ENCODE data around the gene HTD2. TPM values are rescaled to one million over a fixed set of nuclear protein-coding genes. Genes with fewer than 3 reads are reported as not detected.

HTD2 gene
- total RNA-seq, 1 donor from 2014 or later: 7.7 TPM

- Histone ChIP-seq H3K9ac (ENCODE audit: low read length) (no peak overlapping the region), H3K4me3 (ENCODE audit: insufficient read depth, low read depth, low read length) (no peak overlapping the region), H2AFZ (ENCODE audit: low read depth, low read length) (no peak overlapping the region), H3K27ac (ENCODE audit: low read depth, low read length) (no peak overlapping the region), H3K36me3 (ENCODE audit: insufficient read depth, low read length) (no peaks in the 10 kb centered on the region), H3K4me1 (ENCODE audit: insufficient read depth, low read length) (peaks cover 4% of the 10 kb centered on the region), H3K4me2 (ENCODE audit: low read length) (no peak overlapping the region), H3K9me3 (ENCODE audit: insufficient read depth, low read depth, low read length) (no peaks in the 10 kb centered on the region), H4K20me1 (ENCODE audit: insufficient read depth, low read length) (peaks cover 43% of the 10 kb centered on the region), H3K79me2 (ENCODE audit: insufficient read depth, low read length) (peaks cover 56% of the 10 kb centered on the region), H3K27me3 (ENCODE audit: insufficient read depth, low read length) (no peaks in the 10 kb centered on the region)
- FAIRE-seq (no peak), DNase-seq (ENCODE audit: low read depth) (no peak)
- no peaks in the 10 kb centered on the region for H3K27me3 Mint-ChIP-seq (ENCODE audit: low read depth, unreplicated experiment)
- no peaks in the 10 kb centered on the region for H3K9me3 Mint-ChIP-seq (ENCODE audit: unreplicated experiment)
- TF ChIP-seq, protein P1, sequence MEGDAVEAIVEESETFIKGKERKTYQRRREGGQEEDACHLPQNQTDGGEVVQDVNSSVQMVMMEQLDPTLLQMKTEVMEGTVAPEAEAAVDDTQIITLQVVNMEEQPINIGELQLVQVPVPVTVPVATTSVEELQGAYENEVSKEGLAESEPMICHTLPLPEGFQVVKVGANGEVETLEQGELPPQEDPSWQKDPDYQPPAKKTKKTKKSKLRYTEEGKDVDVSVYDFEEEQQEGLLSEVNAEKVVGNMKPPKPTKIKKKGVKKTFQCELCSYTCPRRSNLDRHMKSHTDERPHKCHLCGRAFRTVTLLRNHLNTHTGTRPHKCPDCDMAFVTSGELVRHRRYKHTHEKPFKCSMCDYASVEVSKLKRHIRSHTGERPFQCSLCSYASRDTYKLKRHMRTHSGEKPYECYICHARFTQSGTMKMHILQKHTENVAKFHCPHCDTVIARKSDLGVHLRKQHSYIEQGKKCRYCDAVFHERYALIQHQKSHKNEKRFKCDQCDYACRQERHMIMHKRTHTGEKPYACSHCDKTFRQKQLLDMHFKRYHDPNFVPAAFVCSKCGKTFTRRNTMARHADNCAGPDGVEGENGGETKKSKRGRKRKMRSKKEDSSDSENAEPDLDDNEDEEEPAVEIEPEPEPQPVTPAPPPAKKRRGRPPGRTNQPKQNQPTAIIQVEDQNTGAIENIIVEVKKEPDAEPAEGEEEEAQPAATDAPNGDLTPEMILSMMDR (IDR thresholded peaks at IDR 0.05; ENCODE audit: insufficient read depth, low read depth, low read length): no peak
- no peak for TF ChIP-seq EZH2 (IDR thresholded peaks at IDR 0.05; ENCODE audit: insufficient read depth, low read length)
- no peak overlapping the region for H3K4me3 Mint-ChIP-seq (ENCODE audit: unreplicated experiment)
- H3K36me3 Mint-ChIP-seq (ENCODE audit: low read depth, unreplicated experiment): no peaks in the 10 kb centered on the region
- H3K4me1 Mint-ChIP-seq (ENCODE audit: low read depth, unreplicated experiment): peaks cover 13% of the 10 kb centered on the region
- no peak overlapping the region for H3K27ac Mint-ChIP-seq (ENCODE audit: unreplicated experiment)
Observed at GRCh38 chr3:58349792-58350626, 43.7 kb downstream of the HTD2 start.

- peaks cover 49% of the 10 kb centered on the region for H4K20me1 ChIP-seq (ENCODE audit: insufficient read depth, low read length)
- H3K27me3 Mint-ChIP-seq (ENCODE audit: low read depth, unreplicated experiment): peaks cover 2% of the 10 kb centered on the region
- H2AFZ ChIP-seq (ENCODE audit: low read depth, low read length): no peak overlapping the region
- H3K36me3 Mint-ChIP-seq (ENCODE audit: low read depth, unreplicated experiment): no peaks in the 10 kb centered on the region
- DNase-seq (ENCODE audit: low read depth) (peak; percentile 33), FAIRE-seq (no peak)
- no peak overlapping the region for H3K27ac Mint-ChIP-seq (ENCODE audit: unreplicated experiment)
- no peak overlapping the region for H3K9ac ChIP-seq (ENCODE audit: low read length)
- H3K9me3 ChIP-seq (ENCODE audit: insufficient read depth, low read depth, low read length): no peaks in the 10 kb centered on the region
- no peaks in the 10 kb centered on the region for H3K36me3 ChIP-seq (ENCODE audit: insufficient read depth, low read length)
- no peak for TF ChIP-seq EZH2 (IDR thresholded peaks at IDR 0.05; ENCODE audit: insufficient read depth, low read length)
- TF ChIP-seq, protein P1 (IDR thresholded peaks at IDR 0.05; ENCODE audit: insufficient read depth, low read depth, low read length): no peak
- peaks cover 4% of the 10 kb centered on the region for H3K4me1 ChIP-seq (ENCODE audit: insufficient read depth, low read length)
- H3K4me3 ChIP-seq (ENCODE audit: insufficient read depth, low read depth, low read length): no peak overlapping the region
- no peak overlapping the region for H3K4me2 ChIP-seq (ENCODE audit: low read length)
- peaks cover 60% of the 10 kb centered on the region for H3K79me2 ChIP-seq (ENCODE audit: insufficient read depth, low read length)
- H3K27ac ChIP-seq (ENCODE audit: low read depth, low read length): no peak overlapping the region
- H3K9me3 Mint-ChIP-seq (ENCODE audit: unreplicated experiment): no peaks in the 10 kb centered on the region
- H3K4me3 Mint-ChIP-seq (ENCODE audit: unreplicated experiment): no peak overlapping the region
- H3K27me3 ChIP-seq (ENCODE audit: insufficient read depth, low read length): no peaks in the 10 kb centered on the region
- peaks cover 13% of the 10 kb centered on the region for H3K4me1 Mint-ChIP-seq (ENCODE audit: low read depth, unreplicated experiment)
Observed at GRCh38 chr3:58350627-58351013, 44.3 kb downstream of the HTD2 start.

DNA sequence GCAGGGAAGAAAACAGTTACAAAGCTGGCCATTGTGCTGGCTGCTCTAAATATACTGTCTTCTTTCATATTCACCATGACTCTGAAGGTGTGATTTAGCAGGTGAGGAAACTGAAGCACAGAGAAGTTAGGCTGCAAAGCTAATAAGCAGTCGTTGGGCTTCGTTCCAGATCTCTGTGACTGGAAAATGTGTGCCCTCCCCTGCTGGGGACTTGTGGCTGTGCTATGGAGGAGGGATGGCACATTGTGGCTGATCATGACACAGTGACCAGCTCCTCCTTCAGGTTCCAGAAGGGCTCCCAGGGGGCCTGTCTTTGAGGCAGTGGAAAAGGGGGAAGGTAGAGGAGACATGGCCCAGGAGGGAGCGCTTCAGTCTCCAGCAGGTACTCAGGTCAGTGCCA lies 45.6 kb downstream of the HTD2 start:
- Mint-ChIP-seq H3K4me3 (ENCODE audit: unreplicated experiment) (no peak overlapping the region), H3K4me1 (ENCODE audit: low read depth, unreplicated experiment) (peaks cover 13% of the 10 kb centered on the region), H3K9me3 (ENCODE audit: unreplicated experiment) (no peaks in the 10 kb centered on the region), H3K27ac (ENCODE audit: unreplicated experiment) (peak overlapping the region; percentile 36), H3K27me3 (ENCODE audit: low read depth, unreplicated experiment) (peaks cover 2% of the 10 kb centered on the region), H3K36me3 (ENCODE audit: low read depth, unreplicated experiment) (no peaks in the 10 kb centered on the region)
- no peaks in the 10 kb centered on the region for H3K9me3 ChIP-seq (ENCODE audit: insufficient read depth, low read depth, low read length)
- peaks cover 53% of the 10 kb centered on the region for H3K79me2 ChIP-seq (ENCODE audit: insufficient read depth, low read length)
- DNase-seq (ENCODE audit: low read depth) (no peak), FAIRE-seq (no peak)
- no peaks in the 10 kb centered on the region for H3K36me3 ChIP-seq (ENCODE audit: insufficient read depth, low read length)
- H3K27me3 ChIP-seq (ENCODE audit: insufficient read depth, low read length): no peaks in the 10 kb centered on the region
- H3K9ac ChIP-seq (ENCODE audit: low read length): no peak overlapping the region
- H3K4me2 ChIP-seq (ENCODE audit: low read length): no peak overlapping the region
- H2AFZ ChIP-seq (ENCODE audit: low read depth, low read length): no peak overlapping the region
- TF ChIP-seq, protein P1 (IDR thresholded peaks at IDR 0.05; ENCODE audit: insufficient read depth, low read depth, low read length): no peak
- TF ChIP-seq EZH2 (IDR thresholded peaks at IDR 0.05; ENCODE audit: insufficient read depth, low read length): no peak
- H3K4me1 ChIP-seq (ENCODE audit: insufficient read depth, low read length): peaks cover 4% of the 10 kb centered on the region
- no peak overlapping the region for H3K27ac ChIP-seq (ENCODE audit: low read depth, low read length)
- H4K20me1 ChIP-seq (ENCODE audit: insufficient read depth, low read length): peaks cover 52% of the 10 kb centered on the region
- H3K4me3 ChIP-seq (ENCODE audit: insufficient read depth, low read depth, low read length): no peak overlapping the region

All from astrocyte (in vitro differentiated cells and primary cell).